HG02571 (cell line): ENCODE results near the gene NRCAM.
A peak's percentile ranks its signal among the peaks of the same experiment; 100 is the strongest.
"Not testable (repeated sequence)": the region's sequence is repeated elsewhere in the genome, so short reads cannot be mapped to it uniquely, and the experiment has no call there.

Source experiments
- ATAC-seq: cut with Tn5 transposase; IDR thresholded peaks from one replicate; pipeline ENCODE4 v1.9.1; 2021; ENCODE audit warnings: mild to moderate bottlenecking, moderate library complexity; ENCODE audit not compliant: unreplicated experiment

The NRCAM gene

DNA sequence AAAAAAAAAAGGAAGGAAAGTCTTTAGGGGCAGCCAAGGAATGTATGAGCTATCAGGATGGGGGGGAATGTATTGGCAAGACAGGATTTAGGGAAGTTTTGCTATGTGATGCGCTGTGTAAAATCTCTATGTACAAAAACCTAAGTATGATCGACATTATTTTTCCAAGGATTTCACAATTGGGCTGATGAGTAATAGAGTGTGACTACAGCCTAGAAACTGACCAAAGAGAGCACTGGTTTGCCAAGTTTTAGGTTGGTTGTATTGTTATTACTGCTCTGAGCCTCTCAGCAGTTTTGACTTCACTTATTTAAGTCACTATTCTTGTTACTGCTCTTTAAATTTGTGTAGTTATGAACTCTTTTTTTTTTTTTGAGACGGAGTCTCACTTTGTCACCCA is 107.3 kb downstream of the NRCAM start:
- no peak for ATAC-seq

- ATAC-seq, result no peak
Measured at GRCh38 chr7:108347616-108348015, 108.6 kb downstream of the NRCAM start.

GRCh38 chr7:108345710-108346336 is 110.4 kb downstream of the NRCAM start:
- no peak for ATAC-seq

DNA sequence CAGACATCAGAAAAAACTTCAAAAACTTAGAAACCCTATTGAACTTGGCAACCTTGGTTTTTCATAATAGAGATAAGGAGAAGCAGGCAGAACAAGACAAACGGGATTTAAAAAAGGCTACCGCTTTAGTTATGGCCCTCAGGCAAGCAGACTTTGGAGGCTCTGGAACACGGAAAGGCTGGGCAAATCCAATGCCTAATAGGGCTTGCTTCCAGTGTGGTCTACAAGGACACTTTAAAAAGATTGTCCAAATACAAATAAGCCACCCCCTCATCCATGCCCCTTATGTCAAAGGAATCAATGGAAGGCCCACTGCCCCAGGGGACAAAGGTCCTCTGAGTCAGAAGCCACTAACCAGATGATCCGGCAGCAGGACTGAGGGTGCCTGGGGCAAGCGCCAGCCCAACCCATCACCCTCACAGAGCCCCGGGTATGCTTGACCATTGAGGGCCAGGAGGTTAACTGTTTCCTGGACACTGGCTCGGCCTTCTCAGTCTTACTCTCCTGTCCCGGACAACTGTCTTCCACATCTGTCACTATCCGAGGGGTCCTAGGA is 115.3 kb downstream of the NRCAM start:
- ATAC-seq, result no peak

GRCh38 chr7:108340406-108340805 is 115.8 kb downstream of the NRCAM start:
- not testable (repeated sequence) for ATAC-seq

GRCh38 chr7:108335269-108335918 is 120.8 kb downstream of the NRCAM start:
- no peak for ATAC-seq

- ATAC-seq, result no peak
Measured at GRCh38 chr7:108332937-108333336, 123.3 kb downstream of the NRCAM start.

- ATAC-seq, result no peak
Measured at GRCh38 chr7:108331971-108332370, 124.3 kb downstream of the NRCAM start.

GRCh38 chr7:108330227-108330626 is 126.0 kb downstream of the NRCAM start:
- no peak for ATAC-seq

DNA sequence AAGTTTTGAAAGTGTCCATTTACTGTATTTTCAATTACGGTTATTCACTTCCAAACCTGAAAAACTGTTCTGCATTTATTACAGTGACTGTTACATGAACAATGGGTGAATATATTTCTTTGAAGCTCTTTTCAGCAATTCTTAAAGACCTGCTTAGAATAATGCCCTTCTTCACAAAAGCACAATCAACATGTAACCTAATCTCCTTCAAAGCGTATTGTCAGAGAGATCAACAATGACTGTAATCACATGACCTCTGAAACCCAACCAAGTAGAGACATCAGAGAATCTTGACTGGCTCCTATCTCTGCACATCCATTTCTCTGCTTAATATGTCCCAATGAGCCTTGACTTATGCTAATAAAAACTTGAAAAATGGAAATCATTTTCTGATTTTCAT is 126.7 kb downstream of the NRCAM start:
- no peak for ATAC-seq

GRCh38 chr7:108328174-108328651 is 128.0 kb downstream of the NRCAM start:
- peak; percentile 74 for ATAC-seq

GRCh38 chr7:108327353-108327752 is 128.9 kb downstream of the NRCAM start:
- peak; percentile 52 for ATAC-seq

DNA sequence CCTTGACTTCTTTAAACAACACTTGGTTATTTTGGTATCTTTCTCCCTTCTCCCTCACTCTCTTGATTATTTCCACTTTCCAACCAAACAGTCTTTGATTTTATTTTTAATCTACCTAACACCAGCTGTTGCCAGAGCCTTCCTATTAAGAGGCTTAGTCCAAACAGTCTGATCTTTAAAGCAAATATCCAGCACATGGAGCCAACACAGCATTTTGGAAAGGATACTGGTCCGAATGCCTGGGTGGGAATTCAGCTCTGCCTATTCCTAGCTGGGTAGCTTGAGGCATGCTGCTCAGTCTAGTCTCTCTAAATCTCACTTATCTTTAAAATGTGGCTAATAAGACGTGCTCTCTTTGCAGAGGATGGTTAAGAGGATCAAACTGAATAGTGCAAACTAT is 129.3 kb downstream of the NRCAM start:
- no peak for ATAC-seq

DNA sequence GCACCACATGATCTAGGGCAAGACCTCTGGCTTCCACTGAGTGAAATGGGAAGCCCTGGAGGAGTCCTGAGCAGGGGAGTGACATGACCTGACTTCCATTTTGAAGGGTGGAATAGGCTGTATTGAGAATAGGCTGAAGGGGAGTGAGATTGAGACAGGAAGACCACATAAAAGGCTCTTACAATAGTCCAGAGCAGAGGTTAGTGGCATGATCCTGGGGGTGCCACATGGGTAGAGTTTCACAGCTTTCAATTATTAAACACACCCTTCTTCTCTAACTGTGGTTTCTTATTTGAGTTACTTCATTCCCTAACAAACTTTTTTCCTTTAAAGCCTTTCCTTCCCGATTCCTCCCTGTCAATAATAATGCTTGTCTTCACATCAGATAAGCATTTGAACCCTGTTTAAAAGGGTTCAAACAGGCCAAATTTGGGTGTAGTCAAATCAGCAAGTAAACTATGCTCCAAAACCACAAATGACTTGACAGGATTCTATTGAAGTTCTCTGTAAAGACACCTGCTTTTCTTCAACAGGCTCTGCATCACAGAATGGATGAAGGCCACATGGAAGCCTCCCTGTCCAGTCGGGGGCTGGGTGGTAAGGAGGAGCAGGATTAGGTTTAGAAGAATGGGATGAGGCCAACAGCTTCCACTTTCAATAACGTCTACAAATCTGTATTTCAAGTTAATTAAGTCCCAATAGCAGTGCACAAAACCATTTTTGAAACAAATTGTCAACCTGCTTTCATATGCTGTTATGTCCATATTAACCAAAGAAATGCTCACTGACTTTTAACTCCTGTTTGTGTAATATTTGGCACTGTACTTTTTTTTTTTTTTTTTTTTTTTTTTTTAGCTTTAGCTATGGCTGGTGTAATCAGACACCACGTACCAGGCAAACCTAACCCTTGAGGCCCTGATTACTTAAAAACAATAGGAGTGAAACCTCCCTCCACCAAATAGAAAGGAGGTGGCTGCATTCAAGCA is 131.9 kb downstream of the NRCAM start:
- ATAC-seq, result no peak

- ATAC-seq, result no peak
Measured at GRCh38 chr7:108322925-108323832, 133.1 kb downstream of the NRCAM start.

GRCh38 chr7:108322046-108322445 is 134.2 kb downstream of the NRCAM start:
- ATAC-seq, result no peak

DNA sequence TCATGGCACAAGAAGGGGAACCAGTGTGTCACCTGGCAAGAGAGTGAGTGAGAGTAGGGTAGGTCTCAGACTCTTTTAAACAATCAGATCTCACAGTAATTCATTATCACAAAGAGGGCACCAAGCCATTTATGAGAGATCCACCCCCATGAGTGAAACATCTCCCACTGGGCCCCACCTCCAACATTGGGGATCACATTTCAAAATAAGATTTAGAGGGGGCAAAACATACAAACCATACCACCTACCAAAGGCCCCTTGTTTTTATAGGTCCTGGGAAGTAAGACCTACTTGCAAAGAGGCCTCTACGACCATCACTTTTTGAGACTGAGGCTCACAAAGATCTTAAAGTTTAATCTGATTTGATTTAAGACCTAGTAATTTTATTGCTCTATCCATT is 134.9 kb downstream of the NRCAM start:
- ATAC-seq, result no peak

- ATAC-seq, result no peak
Measured at GRCh38 chr7:108316708-108317107, 139.5 kb downstream of the NRCAM start.

GRCh38 chr7:108314551-108314950 is 141.7 kb downstream of the NRCAM start:
- no peak for ATAC-seq

DNA sequence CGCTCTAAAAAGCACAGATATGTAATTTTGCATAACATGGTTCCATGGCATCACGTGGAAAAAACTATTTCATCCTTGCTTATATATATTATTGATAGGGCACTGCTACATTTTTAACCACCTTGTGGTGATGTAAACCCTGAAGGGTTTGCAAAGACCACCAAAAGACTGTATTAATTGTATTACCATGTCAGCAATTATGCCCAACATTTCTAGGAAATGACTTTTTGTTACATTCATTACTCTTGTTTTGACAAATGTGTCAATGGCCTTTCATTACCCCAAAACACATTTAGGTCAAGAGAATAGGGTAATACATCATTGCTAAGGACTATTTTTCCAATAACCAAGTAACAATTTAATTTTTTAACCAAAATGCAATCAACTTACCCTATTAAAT is 142.2 kb downstream of the NRCAM start:
- ATAC-seq, result no peak
